Left colon (tissue), 2 donors: ENCODE measurements around the gene TMEM91. TPM values are rescaled to one million over a fixed set of nuclear protein-coding genes. Genes with fewer than 3 reads are reported as not detected.
"Not testable (repeated sequence)": the region's sequence is repeated elsewhere in the genome, so short reads cannot be mapped to it uniquely, and the experiment has no call there.

Experiments used
- ATAC-seq: fragments of 200-7000 bp; cut with Tn5 transposase; one replicate; pipeline ENCODE4 v1.9.1; 2020; ENCODE audit warnings: mild to moderate bottlenecking, moderate library complexity
- DNase-seq, 2 donors: peaks; one replicate each; pipeline ENCODE4 v3.0.0-alpha.2; 2020
- intact Hi-C, 2 donors: fragments of 100-400 bp; cut with DNase I in 1 of 2; cut with micrococcal nuclease in 1 of 2; formaldehyde crosslinking; loops; one replicate each; pipeline versions ENCODE4 v1.11.2 to v1.14.0; 2022; cut with DNase I, micrococcal nuclease
- long read RNA-seq: library from polyadenylated mRNA; unstranded; transcript quantifications from one replicate; pipeline ENCODE4 v2.0.0, GENCODE V29; 2021
- total RNA-seq, 2 donors: library from RNA; stranded (reverse); fragmentation: NEBNext Ultra II Directional; extraction: Animal tissue kit (Norgen Biotek cat#: 25700); gene quantifications; one replicate each; pipeline ENCODE4 v1.2.1, GENCODE V29; 2021
- donor health status: DM: no; HTN: no; CAD: no.
- donor health status: DM: yes; HTN: yes; CAD: no.

The TMEM91 gene
- 1 to 10 TPM; 2.8 to 4.9 TPM for total RNA-seq
- long read RNA-seq, partial matches to known transcripts, result 0 of 2 reads
- long read RNA-seq, other reads (novel, unspliced or antisense), result 2 of 2 reads

GRCh38 chr19:41376241-41376997, at the start of gene TMEM91:
Gene TMEM91 (plus strand): TSS chr19:41376533. CDS start chr19:41378310, 1,777 bp downstream.
- ATAC-seq (peak; percentile 58), DNase-seq (peak; percentile 36 to 51)
- intact Hi-C loops, result no loop called here

- DNase-seq (no peak), ATAC-seq (no peak)
- intact Hi-C loops, result no loop called here
Observed at GRCh38 chr19:41327076-41327575, 49.2 kb upstream of the TMEM91 start.

- peak; percentile 79 for ATAC-seq
- intact Hi-C loops, result no loop called here
- DNase-seq, result peak; percentile 86 to 88
Observed at GRCh38 chr19:41327576-41328156, 48.7 kb upstream of the TMEM91 start.

- DNase-seq, result peak; percentile 36 to 42
- ATAC-seq, result peak; percentile 33
- intact Hi-C loops, result no loop called here
Observed at GRCh38 chr19:41328157-41328841, 48.0 kb upstream of the TMEM91 start.

- DNase-seq, result peak in 1 of 2 donors; percentile 42
- ATAC-seq, result no peak
- intact Hi-C loops, result no loop called here
Observed at GRCh38 chr19:41328842-41329225, 47.5 kb upstream of the TMEM91 start.

- no peak for DNase-seq
- ATAC-seq, result no peak
Observed at GRCh38 chr19:41330481-41330880, 45.9 kb upstream of the TMEM91 start.

GRCh38 chr19:41330946-41331678, 45.2 kb upstream of the TMEM91 start:
- intact Hi-C loops, result no loop called here
- ATAC-seq (no peak), DNase-seq (no peak)

More at GRCh38 chr19:41330481-41330880, 45.9 kb upstream of the TMEM91 start:
- intact Hi-C loops, result no loop called here

- intact Hi-C loops, result no loop called here
- DNase-seq (no peak), ATAC-seq (no peak)
Observed at GRCh38 chr19:41332000-41332399, 44.3 kb upstream of the TMEM91 start.

- intact Hi-C loops, result no loop called here
- DNase-seq (no peak), ATAC-seq (no peak)
Observed at GRCh38 chr19:41332468-41332867, 43.9 kb upstream of the TMEM91 start.

- DNase-seq (no peak), ATAC-seq (no peak)
- intact Hi-C loops, result no loop called here
Observed at GRCh38 chr19:41334793-41335192, 41.5 kb upstream of the TMEM91 start.

- no peak for DNase-seq
- ATAC-seq, result no peak
- intact Hi-C loops, result no loop called here
Observed at GRCh38 chr19:41335467-41335866, 40.9 kb upstream of the TMEM91 start.

- DNase-seq (no peak), ATAC-seq (no peak)
- intact Hi-C loops, result no loop called here
Observed at GRCh38 chr19:41339936-41340335, 36.4 kb upstream of the TMEM91 start.

GRCh38 chr19:41341669-41342490, 34.5 kb upstream of the TMEM91 start:
- DNase-seq, result peak in 1 of 2 donors; percentile 58
- peak; percentile 96 for ATAC-seq
- intact Hi-C loops, result no loop called here

GRCh38 chr19:41344162-41344561, 32.2 kb upstream of the TMEM91 start:
- no peak for DNase-seq
- ATAC-seq, result no peak
- intact Hi-C loops, result no loop called here

GRCh38 chr19:41346916-41347315, 29.4 kb upstream of the TMEM91 start:
- DNase-seq, intact Hi-C loops, ATAC-seq: not testable (repeated sequence)

GRCh38 chr19:41350735-41351338, 25.5 kb upstream of the TMEM91 start:
- DNase-seq, result no peak
- intact Hi-C loops, result no loop called here
- peak; percentile 31 for ATAC-seq

GRCh38 chr19:41351339-41352245, 24.7 kb upstream of the TMEM91 start:
- intact Hi-C loops, result no loop called here
- ATAC-seq, result peak; percentile 74
- peak; percentile 65 to 79 for DNase-seq
